ENCODE results near the gene SH2D1B. TPM values are rescaled to one million over a fixed set of nuclear protein-coding genes. Genes with fewer than 3 reads are reported as not detected.

Gene SH2D1B
- total RNA-seq, 4 donors from 2014 or later = not detected

GRCh38 chr1:162396201-162396906, 15.6 kb downstream of the SH2D1B start:
- intact Hi-C loops (cut with DNase I; ENCODE audit: low total_unique reads) = no loop called here

GRCh38 chr1:162391790-162392563, 20.0 kb downstream of the SH2D1B start:
- WGBS, 2 donors = 53 to 57% methylated on average over 4 of the region's 4 CpGs
- no peak for TF ChIP-seq POLR2A (IDR thresholded peaks at IDR 0.05)
- TF ChIP-seq, protein P1, sequence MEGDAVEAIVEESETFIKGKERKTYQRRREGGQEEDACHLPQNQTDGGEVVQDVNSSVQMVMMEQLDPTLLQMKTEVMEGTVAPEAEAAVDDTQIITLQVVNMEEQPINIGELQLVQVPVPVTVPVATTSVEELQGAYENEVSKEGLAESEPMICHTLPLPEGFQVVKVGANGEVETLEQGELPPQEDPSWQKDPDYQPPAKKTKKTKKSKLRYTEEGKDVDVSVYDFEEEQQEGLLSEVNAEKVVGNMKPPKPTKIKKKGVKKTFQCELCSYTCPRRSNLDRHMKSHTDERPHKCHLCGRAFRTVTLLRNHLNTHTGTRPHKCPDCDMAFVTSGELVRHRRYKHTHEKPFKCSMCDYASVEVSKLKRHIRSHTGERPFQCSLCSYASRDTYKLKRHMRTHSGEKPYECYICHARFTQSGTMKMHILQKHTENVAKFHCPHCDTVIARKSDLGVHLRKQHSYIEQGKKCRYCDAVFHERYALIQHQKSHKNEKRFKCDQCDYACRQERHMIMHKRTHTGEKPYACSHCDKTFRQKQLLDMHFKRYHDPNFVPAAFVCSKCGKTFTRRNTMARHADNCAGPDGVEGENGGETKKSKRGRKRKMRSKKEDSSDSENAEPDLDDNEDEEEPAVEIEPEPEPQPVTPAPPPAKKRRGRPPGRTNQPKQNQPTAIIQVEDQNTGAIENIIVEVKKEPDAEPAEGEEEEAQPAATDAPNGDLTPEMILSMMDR (IDR thresholded peaks at IDR 0.05) = peak in 1 of 3 donors; percentile 83
- no peak for DNase-seq (ENCODE audit: low spot score in 2 of 2)
- intact Hi-C loops (cut with DNase I; ENCODE audit: low total_unique reads) = no loop called here
- H3K4me3 ChIP-seq (ENCODE audit: low read depth, poor library complexity, severe bottlenecking) = no peak overlapping the region

More at GRCh38 chr1:162396201-162396906, 15.6 kb downstream of the SH2D1B start:
- TF ChIP-seq, protein P1 (IDR thresholded peaks at IDR 0.05) = no peak
- no peak for TF ChIP-seq POLR2A (IDR thresholded peaks at IDR 0.05)
- 81 to 85% methylated on average over 3 of the region's 3 CpGs for WGBS, 2 donors
- no peak overlapping the region for H3K4me3 ChIP-seq (ENCODE audit: low read depth, poor library complexity, severe bottlenecking)
- DNase-seq (ENCODE audit: low spot score in 2 of 2) = no peak

GRCh38 chr1:162390396-162391185, 21.3 kb downstream of the SH2D1B start:
- TF ChIP-seq, protein P1 (IDR thresholded peaks at IDR 0.05) = no peak
- TF ChIP-seq POLR2A (IDR thresholded peaks at IDR 0.05) = no peak
- intact Hi-C loops (cut with DNase I; ENCODE audit: low total_unique reads) = no loop called here
- no peak for DNase-seq (ENCODE audit: low spot score in 2 of 2)
- H3K4me3 ChIP-seq (ENCODE audit: low read depth, poor library complexity, severe bottlenecking) = no peak overlapping the region
- 73% methylated on average over 15 of the region's 15 CpGs for WGBS, 2 donors

DNA sequence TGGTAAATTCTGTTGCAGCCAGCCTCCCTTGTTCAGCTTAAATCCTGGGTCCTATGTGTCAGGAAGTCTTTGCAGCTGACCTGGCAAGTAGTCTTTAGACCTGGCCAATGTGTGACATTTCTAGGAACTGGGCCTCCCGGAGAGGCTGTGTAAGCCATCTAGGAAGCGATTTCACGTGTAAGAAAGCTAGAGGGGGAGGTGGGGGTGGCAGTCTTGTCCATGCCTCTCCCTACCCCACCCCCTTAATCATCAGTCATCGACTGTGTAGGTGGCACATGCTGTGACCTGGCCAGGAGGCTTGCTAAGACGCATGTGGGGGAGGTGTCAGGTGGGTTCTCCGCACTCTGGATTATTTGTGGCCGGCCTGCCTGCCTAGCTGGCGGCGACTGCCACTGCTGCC, 22.0 kb downstream of the SH2D1B start:
- intact Hi-C loops (cut with DNase I; ENCODE audit: low total_unique reads) = no loop called here
- DNase-seq (ENCODE audit: low spot score in 2 of 2) = peak in 1 of 2 donors; percentile 77
- no peak overlapping the region for H3K4me3 ChIP-seq (ENCODE audit: low read depth, poor library complexity, severe bottlenecking)
- 61 to 64% methylated on average over 9 of the region's 9 CpGs for WGBS, 2 donors
- no peak for TF ChIP-seq POLR2A (IDR thresholded peaks at IDR 0.05)
- TF ChIP-seq, protein P1 (IDR thresholded peaks at IDR 0.05) = no peak

DNA sequence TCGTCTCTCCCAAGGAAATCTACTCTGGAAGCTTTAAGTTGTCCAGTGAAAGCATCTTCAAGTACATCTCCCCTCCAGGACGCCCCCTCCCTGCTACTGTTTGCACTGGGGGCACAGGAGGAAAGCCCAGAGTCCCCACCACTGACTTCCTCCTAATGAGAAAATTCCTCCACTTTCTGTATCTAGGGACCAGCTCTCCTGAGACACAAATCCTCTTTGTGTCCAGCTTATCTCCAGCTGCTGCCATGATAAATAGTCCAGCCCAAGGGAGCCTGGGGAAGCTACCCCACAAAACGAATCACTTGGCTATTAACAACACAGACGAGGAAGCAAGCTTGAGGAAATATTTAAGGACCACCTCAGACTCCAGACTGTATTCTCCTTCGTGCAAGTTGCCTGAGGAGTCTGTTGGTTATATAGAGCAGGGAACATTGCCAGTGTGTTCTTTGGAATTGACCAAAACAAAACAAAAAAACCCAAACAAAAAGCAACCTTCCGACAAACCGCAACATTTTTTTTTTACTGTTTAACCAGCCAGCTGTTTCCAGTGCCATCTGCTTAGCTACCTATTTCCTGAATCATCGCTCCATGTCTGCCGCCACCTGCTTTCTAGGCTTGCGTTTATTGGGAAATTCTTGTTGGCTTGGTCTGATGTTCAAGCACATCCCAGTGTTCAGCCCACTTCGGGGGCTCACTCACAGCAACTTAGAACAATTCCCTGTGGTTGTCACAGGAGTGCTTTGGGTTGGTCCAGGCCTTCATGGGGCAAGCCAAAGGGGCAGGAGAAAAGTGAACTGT, 22.7 kb downstream of the SH2D1B start:
- DNase-seq (ENCODE audit: low spot score in 2 of 2) = peak in 1 of 2 donors; percentile 74
- TF ChIP-seq, protein P1 (IDR thresholded peaks at IDR 0.05) = no peak
- no peak for TF ChIP-seq POLR2A (IDR thresholded peaks at IDR 0.05)
- intact Hi-C loops (cut with DNase I; ENCODE audit: low total_unique reads) = no loop called here
- H3K4me3 ChIP-seq (ENCODE audit: low read depth, poor library complexity, severe bottlenecking) = no peak overlapping the region
- WGBS, 2 donors = 40 to 41% methylated on average over 11 of the region's 11 CpGs
